ENCODE data around the gene IRS2. TPM values are rescaled to one million over a fixed set of nuclear protein-coding genes. Genes with fewer than 3 reads are reported as not detected.
A peak's percentile ranks its signal among the peaks of the same experiment; 100 is the strongest.

Gene IRS2
- total RNA-seq, 1 donor from 2014 or later = 20.1 TPM

- no peak for TF ChIP-seq EZH2 (IDR thresholded peaks at IDR 0.05; ENCODE audit: insufficient read depth, low read length)
- TF ChIP-seq, protein P1, sequence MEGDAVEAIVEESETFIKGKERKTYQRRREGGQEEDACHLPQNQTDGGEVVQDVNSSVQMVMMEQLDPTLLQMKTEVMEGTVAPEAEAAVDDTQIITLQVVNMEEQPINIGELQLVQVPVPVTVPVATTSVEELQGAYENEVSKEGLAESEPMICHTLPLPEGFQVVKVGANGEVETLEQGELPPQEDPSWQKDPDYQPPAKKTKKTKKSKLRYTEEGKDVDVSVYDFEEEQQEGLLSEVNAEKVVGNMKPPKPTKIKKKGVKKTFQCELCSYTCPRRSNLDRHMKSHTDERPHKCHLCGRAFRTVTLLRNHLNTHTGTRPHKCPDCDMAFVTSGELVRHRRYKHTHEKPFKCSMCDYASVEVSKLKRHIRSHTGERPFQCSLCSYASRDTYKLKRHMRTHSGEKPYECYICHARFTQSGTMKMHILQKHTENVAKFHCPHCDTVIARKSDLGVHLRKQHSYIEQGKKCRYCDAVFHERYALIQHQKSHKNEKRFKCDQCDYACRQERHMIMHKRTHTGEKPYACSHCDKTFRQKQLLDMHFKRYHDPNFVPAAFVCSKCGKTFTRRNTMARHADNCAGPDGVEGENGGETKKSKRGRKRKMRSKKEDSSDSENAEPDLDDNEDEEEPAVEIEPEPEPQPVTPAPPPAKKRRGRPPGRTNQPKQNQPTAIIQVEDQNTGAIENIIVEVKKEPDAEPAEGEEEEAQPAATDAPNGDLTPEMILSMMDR (IDR thresholded peaks at IDR 0.05; ENCODE audit: insufficient read depth, low read depth, low read length) = no peak
- H3K27me3 Mint-ChIP-seq (ENCODE audit: low read depth, unreplicated experiment) = no peaks in the 10 kb centered on the region
Observed at GRCh38 chr13:109737046-109737573, 49.3 kb downstream of the IRS2 start.

GRCh38 chr13:109735436-109735966 lies 50.9 kb downstream of the IRS2 start:
- Mint-ChIP-seq H3K4me1 (ENCODE audit: low read depth, unreplicated experiment) (peaks cover 17% of the 10 kb centered on the region), H3K36me3 (ENCODE audit: low read depth, unreplicated experiment) (no peaks in the 10 kb centered on the region), H3K27ac (ENCODE audit: unreplicated experiment) (no peak overlapping the region), H3K4me3 (ENCODE audit: unreplicated experiment) (no peak overlapping the region), H3K9me3 (ENCODE audit: unreplicated experiment) (peaks cover 11% of the 10 kb centered on the region), H3K27me3 (ENCODE audit: low read depth, unreplicated experiment) (no peaks in the 10 kb centered on the region)
- Histone ChIP-seq H2AFZ (ENCODE audit: low read depth, low read length) (no peak overlapping the region), H3K4me1 (ENCODE audit: insufficient read depth, low read length) (peaks cover 6% of the 10 kb centered on the region), H3K27ac (ENCODE audit: low read depth, low read length) (no peak overlapping the region), H3K4me3 (ENCODE audit: insufficient read depth, low read depth, low read length) (no peak overlapping the region), H3K36me3 (ENCODE audit: insufficient read depth, low read length) (no peaks in the 10 kb centered on the region), H3K79me2 (ENCODE audit: insufficient read depth, low read length) (no peaks in the 10 kb centered on the region), H3K27me3 (ENCODE audit: insufficient read depth, low read length) (no peaks in the 10 kb centered on the region), H4K20me1 (ENCODE audit: insufficient read depth, low read length) (no peaks in the 10 kb centered on the region), H3K9ac (ENCODE audit: low read length) (no peak overlapping the region), H3K9me3 (ENCODE audit: insufficient read depth, low read depth, low read length) (peaks cover 4% of the 10 kb centered on the region), H3K4me2 (ENCODE audit: low read length) (no peak overlapping the region)
- TF ChIP-seq, protein P1 (IDR thresholded peaks at IDR 0.05; ENCODE audit: insufficient read depth, low read depth, low read length) = no peak
- TF ChIP-seq EZH2 (IDR thresholded peaks at IDR 0.05; ENCODE audit: insufficient read depth, low read length) = no peak
- FAIRE-seq = no peak
- DNase-seq (ENCODE audit: low read depth) = peak; percentile 49

More at GRCh38 chr13:109737046-109737573, 49.3 kb downstream of the IRS2 start:
- Histone ChIP-seq H3K4me2 (ENCODE audit: low read length) (no peak overlapping the region), H4K20me1 (ENCODE audit: insufficient read depth, low read length) (no peaks in the 10 kb centered on the region), H3K27me3 (ENCODE audit: insufficient read depth, low read length) (no peaks in the 10 kb centered on the region), H3K79me2 (ENCODE audit: insufficient read depth, low read length) (no peaks in the 10 kb centered on the region), H2AFZ (ENCODE audit: low read depth, low read length) (no peak overlapping the region), H3K9ac (ENCODE audit: low read length) (no peak overlapping the region), H3K27ac (ENCODE audit: low read depth, low read length) (no peak overlapping the region), H3K9me3 (ENCODE audit: insufficient read depth, low read depth, low read length) (no peaks in the 10 kb centered on the region), H3K36me3 (ENCODE audit: insufficient read depth, low read length) (no peaks in the 10 kb centered on the region), H3K4me3 (ENCODE audit: insufficient read depth, low read depth, low read length) (no peak overlapping the region), H3K4me1 (ENCODE audit: insufficient read depth, low read length) (peaks cover 6% of the 10 kb centered on the region)
- DNase-seq (ENCODE audit: low read depth) (no peak), FAIRE-seq (no peak)
- peaks cover 17% of the 10 kb centered on the region for H3K4me1 Mint-ChIP-seq (ENCODE audit: low read depth, unreplicated experiment)
- peak overlapping the region; percentile 9 for H3K27ac Mint-ChIP-seq (ENCODE audit: unreplicated experiment)
- H3K9me3 Mint-ChIP-seq (ENCODE audit: unreplicated experiment) = peaks cover 11% of the 10 kb centered on the region
- no peak overlapping the region for H3K4me3 Mint-ChIP-seq (ENCODE audit: unreplicated experiment)
- H3K36me3 Mint-ChIP-seq (ENCODE audit: low read depth, unreplicated experiment) = no peaks in the 10 kb centered on the region

Measured in astrocyte (in vitro differentiated cells and primary cell).